GM12873 (cell line): ENCODE measurements around the gene FAM114A2.

Experiments
- TF ChIP-seq, protein P1 (sequence below): IDR thresholded peaks from 2 replicates; pipeline ENCODE4 v1.5.1; 2012; ENCODE audit warnings: low read depth, mild to moderate bottlenecking, moderate library complexity, low read length, control low read depth; ENCODE audit not compliant: insufficient read depth; ENCODE audit errors: missing control alignments

The FAM114A2 gene

DNA sequence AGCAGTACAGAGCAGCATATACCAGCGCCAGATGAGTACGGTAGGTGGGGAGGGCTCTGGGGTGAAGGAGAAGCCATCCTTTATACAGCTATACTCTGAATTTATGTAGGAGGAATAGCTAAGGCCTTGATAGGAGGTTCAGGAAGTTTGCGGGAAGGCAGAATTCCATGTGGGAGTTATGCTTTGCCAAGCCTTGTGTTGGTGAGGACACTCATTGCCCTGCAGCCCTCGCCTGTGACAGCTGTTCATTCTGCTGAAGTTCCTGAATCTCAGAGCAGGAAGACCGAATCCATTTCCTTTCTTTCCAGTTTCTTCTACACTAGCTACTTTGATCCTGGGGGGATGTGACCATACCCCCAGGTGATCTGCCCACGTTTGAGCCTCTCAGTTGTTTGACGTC lies 7.8 kb upstream of the FAM114A2 start:
- TF ChIP-seq, protein P1, sequence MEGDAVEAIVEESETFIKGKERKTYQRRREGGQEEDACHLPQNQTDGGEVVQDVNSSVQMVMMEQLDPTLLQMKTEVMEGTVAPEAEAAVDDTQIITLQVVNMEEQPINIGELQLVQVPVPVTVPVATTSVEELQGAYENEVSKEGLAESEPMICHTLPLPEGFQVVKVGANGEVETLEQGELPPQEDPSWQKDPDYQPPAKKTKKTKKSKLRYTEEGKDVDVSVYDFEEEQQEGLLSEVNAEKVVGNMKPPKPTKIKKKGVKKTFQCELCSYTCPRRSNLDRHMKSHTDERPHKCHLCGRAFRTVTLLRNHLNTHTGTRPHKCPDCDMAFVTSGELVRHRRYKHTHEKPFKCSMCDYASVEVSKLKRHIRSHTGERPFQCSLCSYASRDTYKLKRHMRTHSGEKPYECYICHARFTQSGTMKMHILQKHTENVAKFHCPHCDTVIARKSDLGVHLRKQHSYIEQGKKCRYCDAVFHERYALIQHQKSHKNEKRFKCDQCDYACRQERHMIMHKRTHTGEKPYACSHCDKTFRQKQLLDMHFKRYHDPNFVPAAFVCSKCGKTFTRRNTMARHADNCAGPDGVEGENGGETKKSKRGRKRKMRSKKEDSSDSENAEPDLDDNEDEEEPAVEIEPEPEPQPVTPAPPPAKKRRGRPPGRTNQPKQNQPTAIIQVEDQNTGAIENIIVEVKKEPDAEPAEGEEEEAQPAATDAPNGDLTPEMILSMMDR = no peak

DNA sequence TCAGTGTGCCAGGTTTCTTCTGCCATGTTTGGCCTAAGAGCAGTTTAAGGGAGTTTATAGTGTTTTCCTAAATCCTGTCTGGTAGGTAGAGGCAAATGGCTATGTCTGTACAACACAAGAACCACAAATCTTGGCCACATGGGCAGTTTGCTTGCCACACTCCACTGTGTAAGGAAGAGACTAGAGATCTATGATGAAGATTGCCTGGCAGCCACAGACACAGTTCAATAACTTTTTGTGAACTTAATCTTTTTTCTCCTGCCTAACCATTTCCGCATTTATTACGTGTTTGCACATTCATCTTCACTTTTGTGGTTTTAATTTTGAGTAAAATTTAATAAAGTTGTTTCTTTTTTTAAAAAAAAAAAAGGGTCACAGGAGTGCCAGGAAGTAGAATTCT lies 5.9 kb upstream of the FAM114A2 start:
- TF ChIP-seq, protein P1 = no peak

DNA sequence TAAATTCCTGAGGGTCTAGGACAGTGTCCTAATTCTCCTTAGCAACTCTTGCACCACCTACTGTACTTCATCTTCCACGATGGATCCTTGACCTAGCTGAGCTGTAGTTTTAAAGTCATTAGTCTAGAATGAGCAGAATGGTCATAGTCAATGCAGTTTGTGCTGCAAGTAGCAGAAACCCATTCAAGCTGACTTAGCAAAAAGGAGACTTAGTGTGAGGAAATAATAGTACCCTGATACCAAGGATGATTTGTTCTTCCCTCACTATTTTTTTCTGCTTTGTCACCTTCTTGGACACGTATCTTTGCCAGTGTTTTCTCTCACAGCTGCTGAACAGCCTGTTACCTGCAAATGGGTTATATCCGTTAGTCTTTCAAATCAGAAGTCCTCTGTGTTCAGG lies 5.4 kb upstream of the FAM114A2 start:
- TF ChIP-seq, protein P1 = no peak

DNA sequence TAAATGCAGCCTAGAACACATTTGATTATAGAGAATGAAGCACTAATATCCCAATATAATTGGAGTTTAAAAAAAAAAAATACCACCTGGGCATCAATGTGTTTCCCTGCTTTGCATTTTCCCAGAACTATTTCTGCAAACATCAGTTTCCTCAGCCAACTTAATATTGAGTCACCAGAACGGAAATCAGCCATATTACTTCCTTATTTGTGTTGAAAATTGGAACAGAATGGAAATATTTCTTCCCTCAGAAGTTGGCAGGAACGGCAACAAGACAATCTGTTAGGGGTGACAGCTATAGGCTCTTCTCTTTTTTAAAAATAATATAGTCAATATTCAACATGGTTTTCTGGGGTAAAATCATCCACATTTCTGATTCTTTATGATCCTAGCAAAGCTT lies 4.1 kb upstream of the FAM114A2 start:
- TF ChIP-seq, protein P1 = no peak

DNA sequence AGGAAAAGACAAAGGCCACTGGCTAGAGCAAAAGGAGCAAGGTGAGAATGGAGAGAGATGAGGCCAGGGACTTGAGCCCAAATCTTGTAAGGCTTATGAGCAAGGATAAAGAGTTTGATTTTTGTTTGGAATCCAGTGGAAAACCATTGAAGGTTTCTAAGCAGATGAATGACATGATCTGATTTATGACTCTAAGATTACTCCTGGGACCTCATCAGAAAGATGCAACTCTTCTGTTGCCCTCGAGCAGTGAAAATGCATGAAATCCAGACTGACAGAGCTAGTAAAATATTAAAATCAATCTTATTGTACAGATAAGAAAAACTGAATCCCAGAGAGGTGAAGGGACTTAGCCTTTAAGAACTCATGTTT lies 734 bp upstream of the FAM114A2 start:
- TF ChIP-seq, protein P1 = no peak

DNA sequence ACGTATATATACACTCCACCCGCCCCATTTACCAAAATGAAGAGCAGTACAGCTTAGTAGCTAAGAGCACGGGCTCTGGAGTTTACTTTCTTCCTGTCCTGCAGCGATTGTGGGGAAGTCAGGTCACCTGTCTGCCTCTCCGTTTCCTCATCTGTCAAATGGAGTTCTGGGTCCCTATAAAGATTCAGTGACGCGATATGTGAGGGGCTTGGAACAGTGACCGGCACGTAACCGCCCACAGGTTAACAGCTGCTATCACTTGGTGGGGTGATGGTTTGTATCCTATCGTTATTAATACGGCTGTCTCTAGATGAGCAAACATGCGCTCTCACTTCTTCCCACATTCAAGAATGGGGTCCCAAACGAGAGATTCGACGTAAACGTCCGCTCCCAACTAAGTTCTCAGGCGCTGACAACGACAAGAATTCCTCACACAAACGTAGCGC lies 426 bp downstream of the FAM114A2 start:
- TF ChIP-seq, protein P1 = no peak

DNA sequence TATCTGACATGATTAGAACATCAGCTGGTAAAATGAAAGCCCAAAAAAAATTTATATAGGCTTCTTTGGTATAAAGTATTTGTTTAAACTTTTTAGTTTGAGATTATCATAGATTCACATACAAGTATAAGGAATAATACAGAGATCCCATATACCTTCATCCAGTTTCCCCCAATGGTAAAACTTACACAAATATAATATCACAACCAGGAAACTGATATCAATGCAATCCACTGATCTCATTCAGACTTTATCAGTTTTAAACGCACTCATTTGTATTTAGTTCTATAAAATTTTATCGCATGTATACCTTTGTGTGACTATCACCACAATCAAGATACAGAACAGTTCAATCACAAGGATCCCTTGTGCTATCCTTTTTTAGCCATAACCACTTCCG lies 3.8 kb downstream of the FAM114A2 start:
- TF ChIP-seq, protein P1 = no peak
